ENCODE data around the gene FBXO21.
"Not testable (repeated sequence)": the region's sequence is repeated elsewhere in the genome, so short reads cannot be mapped to it uniquely, and the experiment has no call there.

Gene FBXO21

DNA sequence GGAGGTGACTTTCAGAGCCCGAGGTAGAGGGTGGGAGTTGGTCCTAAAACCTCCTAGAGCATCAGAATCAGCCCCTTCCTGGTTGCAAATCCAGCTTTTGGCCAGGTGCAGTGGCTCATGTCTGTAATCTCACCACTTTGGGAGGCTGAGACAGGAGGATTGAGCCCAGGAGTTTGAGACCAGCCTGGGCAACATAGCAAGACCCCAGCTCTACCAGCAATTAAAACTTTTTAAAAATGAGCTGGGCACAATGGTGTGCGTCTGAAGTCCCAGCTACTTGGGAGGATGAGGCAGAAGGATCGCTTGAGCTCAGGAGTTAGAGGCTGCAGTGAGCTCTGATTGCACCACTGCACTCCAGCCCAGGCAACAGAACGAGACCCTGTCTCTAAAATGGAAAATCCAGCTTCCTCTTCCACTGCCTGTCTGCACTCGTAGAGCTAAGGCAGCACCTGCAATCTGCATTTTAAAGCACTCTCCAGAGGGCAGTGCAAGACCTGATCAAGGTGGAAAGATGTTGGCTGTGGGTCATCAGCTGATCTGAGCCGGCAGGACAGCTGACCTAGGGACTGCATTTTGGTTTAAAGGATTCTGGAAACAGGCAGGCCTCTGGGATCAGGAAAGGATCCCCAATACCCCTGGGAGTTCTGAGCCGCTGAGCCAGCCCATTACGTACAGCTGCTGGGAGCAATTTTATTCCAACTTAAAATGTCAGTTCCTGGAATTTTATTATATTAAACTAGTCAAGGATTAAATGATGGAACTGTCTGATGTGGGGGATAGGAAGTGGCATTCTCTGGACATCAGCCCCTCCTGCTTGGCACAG, 89.2 kb downstream of the FBXO21 start:
- no peak for DNase-seq

DNA sequence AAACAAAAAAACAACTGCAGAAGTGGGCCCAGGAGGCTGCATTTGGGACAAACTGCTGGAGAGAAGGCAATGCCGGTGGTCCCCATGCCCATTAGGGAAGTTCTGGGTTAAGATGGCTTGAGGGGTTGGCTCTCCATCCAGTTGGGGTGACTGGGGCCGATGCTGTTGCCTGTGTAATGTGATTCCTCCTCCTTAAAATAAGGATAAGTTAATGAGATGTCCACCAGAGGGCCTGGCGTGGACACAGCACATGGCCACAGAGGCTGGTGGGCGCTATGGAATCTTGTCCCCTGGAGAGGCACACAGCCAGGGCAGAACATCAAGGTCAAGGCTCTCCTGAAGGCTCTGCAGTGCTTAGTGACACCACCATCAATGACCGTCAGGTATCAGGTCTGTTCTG, 90.0 kb downstream of the FBXO21 start:
- no peak for DNase-seq

DNA sequence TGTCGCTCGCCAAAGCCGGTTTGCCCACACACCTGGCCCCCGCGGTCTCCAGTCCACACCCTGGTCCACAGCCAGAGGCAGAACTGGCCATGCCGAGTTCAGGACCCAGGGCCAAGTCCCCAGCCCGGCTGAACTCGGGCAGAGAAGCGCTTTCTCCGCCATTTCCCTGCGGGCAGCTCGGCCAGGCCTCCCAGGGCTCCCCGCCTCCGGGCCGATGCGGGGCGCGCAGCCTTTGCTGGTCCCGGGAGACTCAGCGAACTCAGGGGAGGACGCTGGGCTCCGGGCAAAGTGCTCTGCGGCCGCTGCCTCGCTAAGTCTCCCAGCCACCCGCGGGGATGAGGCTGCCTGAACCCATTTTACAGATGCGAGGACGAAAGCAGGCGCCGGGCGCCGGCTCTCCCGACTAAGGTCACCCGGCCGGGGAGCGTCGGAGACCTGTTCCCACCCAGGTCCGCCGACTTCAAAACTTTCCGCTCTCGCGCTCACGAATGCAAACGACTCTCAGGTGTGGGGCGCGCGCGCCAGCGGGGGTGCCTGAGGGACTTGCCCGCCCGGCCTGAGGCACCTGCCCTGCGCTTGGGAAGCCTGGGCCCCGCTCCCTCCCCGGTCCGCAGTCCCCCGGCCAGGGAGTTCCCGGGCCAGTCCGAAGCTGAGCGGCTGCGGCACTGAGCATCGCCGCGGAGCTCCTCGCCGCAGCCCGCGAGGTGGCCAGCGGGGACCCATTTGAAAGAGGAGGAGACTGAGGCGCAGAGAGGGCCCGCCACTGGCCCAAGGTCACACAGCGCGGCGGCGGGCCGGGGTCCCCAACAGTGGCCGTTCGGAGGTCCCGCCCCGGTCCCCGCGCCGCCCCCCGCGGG, 91.7 kb downstream of the FBXO21 start:
- DNase-seq, result no peak

DNA sequence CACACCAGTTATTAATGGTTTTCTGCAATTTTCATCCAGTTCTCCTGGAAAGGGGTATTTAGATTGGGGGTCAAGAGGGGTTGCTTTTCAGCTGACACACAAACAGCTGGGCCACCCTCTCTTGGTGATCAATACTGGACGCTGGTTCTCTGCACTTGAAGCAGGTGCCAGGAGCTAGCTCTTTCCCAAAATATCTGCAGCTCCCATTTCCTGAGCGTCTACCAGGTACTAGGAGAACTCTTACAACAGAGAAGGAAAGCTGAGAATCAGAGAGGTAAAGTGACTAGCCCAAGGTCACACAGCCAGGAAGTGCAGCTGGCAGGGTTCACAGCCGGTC, 92.3 kb downstream of the FBXO21 start:
- DNase-seq, result no peak

DNA sequence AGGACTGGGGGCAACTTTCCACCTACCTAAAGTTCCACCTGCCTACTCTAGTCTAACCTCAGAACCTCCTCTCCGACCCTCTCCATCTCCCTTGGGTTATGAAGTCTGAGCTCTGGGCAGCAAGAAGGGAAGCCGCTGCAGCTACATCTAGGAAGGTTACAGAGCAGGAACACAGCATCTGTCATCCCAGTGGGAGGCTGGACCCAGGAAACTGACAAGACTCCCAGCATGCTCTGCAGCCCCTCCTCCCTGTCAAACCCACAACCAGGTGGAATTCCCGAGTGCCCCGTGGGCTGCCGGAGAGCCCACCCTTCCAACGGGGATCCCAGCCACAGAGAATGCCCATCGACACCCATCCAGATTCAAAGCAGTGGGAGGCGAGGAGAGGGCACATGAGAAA, 93.1 kb downstream of the FBXO21 start:
- DNase-seq, result no peak

DNA sequence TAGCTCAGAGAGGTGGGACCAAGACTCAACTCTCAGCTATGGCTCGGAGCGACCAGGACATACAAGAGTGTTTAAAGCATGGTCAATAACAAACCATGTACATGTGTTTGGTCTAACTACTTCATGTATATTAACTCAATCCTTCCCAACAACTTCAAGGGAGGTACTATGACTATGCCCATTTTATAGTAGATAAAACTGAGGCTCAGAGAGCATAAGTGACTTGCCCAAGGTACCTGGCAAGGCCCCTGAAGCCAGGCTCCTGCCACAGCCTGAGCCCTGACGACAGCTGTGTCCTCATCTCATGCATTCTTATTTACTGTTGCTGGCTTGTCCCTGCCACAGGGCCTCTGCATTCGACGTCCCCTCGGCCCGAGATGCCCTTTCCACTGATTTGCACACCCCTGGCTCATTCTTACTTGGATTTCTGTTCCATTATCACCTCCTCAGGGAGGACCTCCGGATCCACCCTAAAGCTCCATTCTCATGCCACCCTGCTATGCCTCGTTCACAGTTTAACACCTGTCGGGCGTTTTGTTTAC, 93.7 kb downstream of the FBXO21 start:
- DNase-seq, result no peak

DNA sequence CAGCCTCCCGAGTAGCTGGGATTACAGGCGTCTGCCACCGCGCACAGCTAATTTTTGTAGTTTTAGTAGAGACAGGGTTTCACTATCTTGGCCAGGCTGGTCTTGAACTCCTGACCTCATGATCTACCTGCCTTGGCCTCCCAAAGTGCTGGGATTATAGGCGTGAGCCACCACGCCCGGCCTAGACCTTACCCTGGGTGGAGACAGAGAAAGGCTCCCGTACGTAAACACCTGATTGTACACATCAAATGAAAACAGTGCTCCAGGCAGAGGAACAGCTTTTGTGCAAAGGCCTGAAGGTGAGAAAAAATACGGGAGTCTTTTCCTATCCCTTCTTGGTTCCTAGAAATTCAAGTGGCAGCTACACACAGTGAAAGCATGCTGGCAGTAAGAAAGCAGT, 95.1 kb downstream of the FBXO21 start:
- not testable (repeated sequence) for DNase-seq

DNA sequence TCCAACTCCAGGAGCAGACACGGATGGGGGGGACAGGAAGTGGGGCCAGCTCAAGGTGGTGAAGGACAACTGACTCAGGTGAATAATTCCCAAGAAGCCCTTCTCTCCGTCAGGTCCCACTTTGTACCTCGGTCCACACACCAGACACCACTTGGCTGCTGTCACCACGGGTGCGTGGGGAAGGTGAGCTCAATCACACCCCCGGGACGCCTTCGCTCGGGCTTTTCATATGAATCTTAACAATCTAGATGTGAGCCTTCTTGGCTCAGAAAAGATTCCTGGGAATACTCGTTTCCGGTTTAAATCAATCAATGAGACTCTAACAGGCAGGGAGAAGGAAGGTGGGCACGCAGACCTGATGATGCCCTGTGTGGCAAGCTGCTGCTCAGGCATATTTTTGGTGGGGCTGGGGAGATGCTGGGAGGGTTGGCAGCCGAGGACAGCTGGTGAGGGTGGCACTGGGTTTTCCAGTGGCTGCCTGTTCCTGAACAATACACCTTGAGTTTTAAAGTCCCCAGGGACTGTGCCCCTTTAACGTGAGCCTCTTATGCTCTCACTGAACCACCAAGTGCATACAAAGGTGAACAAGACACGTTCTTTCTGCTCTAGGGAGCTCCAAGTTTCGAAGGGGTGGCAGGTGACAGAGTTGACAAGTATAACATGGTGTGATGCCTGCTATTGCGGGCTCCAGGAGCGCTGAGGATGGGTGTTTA, 96.2 kb downstream of the FBXO21 start:
- no peak for DNase-seq

DNA sequence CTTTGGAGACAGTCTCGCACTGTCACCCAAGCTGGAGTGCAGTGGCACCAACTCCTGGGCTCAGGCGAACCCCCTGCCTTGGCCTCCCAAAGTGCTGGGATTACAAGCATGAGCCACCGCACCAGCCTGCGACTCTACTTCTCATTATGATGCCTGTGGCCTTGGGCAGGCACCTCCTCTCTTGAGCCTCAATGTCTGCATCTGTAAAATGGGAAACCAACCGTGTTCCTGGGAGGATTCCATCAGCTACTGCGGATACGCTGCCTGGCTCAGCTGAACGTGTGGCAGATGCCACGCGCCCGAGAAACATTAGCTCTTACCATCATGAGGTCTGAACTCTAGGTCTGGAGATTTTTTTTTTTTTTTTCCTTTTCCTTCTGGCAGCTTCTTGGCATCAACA, 96.8 kb downstream of the FBXO21 start:
- no peak for DNase-seq

DNA sequence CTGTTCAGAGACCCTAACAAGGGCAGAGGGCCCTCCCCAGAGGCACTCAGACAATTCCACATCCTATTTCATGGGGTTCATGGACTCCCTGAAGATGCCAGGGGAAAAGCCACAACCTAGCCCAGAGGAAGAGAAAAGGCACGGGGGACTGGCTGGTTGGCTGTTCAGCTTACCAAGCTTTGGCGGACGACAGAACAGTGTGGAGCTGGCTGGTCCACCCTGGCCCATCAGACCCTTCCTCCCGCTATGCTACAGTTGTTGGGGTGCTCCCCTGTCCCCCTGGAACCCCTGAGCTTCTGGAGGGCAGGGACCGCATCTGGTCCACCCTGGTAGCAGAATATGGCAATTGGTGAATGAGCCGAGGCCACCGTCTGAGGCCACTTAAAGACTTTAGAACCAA, 97.4 kb downstream of the FBXO21 start:
- DNase-seq, result no peak

DNA sequence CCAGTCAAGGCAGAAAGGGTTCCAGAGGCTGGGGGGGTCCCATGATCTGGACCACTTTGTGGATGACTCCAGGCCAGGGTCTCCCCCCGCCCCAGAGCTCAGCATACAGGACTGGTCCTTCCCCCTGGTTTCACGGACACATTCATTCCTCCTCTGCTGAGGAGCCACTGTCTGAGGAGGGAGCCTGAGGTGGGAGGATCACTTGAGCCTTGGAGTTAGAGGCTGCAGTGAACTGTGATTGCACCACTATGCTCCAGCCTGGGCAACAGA, 97.8 kb downstream of the FBXO21 start:
- no peak for DNase-seq
